ENCODE results near the gene LARP4B.

The LARP4B gene

DNA sequence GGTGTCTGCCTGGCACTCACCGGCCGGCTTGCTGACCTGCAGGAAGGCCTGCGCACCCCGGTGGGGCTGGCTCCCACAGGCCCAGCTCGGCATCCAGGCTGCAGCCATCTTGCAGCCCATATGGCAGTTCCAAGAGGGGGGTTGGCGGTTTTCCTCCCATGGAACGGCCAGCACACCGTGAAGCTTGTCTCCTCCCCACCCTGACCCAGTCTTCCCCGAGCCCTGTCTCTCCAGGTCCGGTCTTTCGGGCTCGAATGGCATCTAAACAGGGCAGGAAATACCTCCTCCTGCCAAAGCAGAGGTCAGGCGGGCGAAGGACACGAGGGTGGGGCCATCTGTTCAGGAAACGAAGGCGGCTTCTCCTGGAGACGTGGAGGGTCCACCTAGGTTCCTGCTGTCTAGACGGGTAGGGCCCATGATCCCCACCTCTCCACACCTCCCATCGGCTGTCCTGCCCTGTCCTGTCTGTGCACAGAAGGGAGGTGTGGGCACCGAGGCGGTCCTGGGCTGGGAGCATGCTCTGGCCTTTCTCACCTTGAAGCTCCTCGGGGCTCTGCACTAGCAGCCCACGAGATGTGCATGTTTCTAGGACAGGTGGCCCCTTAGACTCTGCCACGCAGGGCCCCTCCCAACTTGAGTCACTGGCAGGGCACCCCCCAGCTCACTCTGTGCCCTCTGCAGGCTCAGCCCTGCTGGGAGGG is 128.3 kb downstream of the LARP4B start:
- peaks cover 39% of the 10 kb centered on the region for H3K36me3 ChIP-seq (ENCODE audit: control insufficient read depth, low read length)
- no peaks in the 10 kb centered on the region for H3K27me3 ChIP-seq (ENCODE audit: control insufficient read depth, low read length)
- no peaks in the 10 kb centered on the region for H3K9me2 ChIP-seq (replicated peaks; ENCODE audit: control insufficient read depth, low read length)
- H3K79me2 ChIP-seq (ENCODE audit: control insufficient read depth, low read length), result no peaks in the 10 kb centered on the region
- no peaks in the 10 kb centered on the region for H3F3A ChIP-seq (ENCODE audit: control insufficient read depth, insufficient read depth)
- no peak overlapping the region for H3K4me2 ChIP-seq (ENCODE audit: low read length)
- peaks cover 15% of the 10 kb centered on the region for H3K9me3 ChIP-seq (ENCODE audit: control insufficient read depth, insufficient read depth, low read length)
- H4K20me1 ChIP-seq (ENCODE audit: control insufficient read depth, insufficient read depth, low read depth, low read length), result no peaks in the 10 kb centered on the region
- H3K4me3 ChIP-seq (ENCODE audit: low read length), result no peak overlapping the region
- no peaks in the 10 kb centered on the region for H3K4me1 ChIP-seq (ENCODE audit: control insufficient read depth, low read length)
- no peak overlapping the region for H3K27ac ChIP-seq (ENCODE audit: low read depth, low read length)
- TF ChIP-seq EZH2phosphoT487 (IDR thresholded peaks at IDR 0.05; ENCODE audit: borderline replicate concordance, low read length), result no peak
- TF ChIP-seq, protein P1, sequence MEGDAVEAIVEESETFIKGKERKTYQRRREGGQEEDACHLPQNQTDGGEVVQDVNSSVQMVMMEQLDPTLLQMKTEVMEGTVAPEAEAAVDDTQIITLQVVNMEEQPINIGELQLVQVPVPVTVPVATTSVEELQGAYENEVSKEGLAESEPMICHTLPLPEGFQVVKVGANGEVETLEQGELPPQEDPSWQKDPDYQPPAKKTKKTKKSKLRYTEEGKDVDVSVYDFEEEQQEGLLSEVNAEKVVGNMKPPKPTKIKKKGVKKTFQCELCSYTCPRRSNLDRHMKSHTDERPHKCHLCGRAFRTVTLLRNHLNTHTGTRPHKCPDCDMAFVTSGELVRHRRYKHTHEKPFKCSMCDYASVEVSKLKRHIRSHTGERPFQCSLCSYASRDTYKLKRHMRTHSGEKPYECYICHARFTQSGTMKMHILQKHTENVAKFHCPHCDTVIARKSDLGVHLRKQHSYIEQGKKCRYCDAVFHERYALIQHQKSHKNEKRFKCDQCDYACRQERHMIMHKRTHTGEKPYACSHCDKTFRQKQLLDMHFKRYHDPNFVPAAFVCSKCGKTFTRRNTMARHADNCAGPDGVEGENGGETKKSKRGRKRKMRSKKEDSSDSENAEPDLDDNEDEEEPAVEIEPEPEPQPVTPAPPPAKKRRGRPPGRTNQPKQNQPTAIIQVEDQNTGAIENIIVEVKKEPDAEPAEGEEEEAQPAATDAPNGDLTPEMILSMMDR (IDR thresholded peaks at IDR 0.05; ENCODE audit: low read depth, low read length, poor library complexity, severe bottlenecking), result no peak

DNA sequence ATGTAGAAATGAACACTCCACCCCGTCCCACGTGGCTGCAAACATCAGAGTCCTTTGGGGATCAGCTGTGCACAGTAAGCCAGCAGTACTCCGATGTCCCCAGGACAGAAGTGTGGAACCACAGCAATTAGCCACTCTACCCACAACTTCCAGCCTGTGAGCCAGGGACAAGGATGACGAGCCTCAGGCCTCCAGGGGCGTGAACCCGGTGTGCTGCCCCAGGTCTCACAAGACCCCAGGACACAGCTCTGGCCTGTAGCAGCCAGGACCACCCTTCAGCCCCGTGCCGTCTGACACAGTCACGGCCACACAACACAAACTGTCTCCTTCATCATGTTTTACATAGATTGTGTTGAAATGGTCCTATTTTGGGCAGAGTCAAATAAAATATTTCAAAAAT is 129.0 kb downstream of the LARP4B start:
- Histone ChIP-seq H3K9me2 (replicated peaks; ENCODE audit: control insufficient read depth, low read length) (no peaks in the 10 kb centered on the region), H3K9me3 (ENCODE audit: control insufficient read depth, insufficient read depth, low read length) (peaks cover 22% of the 10 kb centered on the region), H3K36me3 (ENCODE audit: control insufficient read depth, low read length) (peaks cover 39% of the 10 kb centered on the region), H3F3A (ENCODE audit: control insufficient read depth, insufficient read depth) (no peaks in the 10 kb centered on the region), H3K27me3 (ENCODE audit: control insufficient read depth, low read length) (no peaks in the 10 kb centered on the region), H3K4me3 (ENCODE audit: low read length) (no peak overlapping the region), H3K79me2 (ENCODE audit: control insufficient read depth, low read length) (no peaks in the 10 kb centered on the region), H3K27ac (ENCODE audit: low read depth, low read length) (no peak overlapping the region), H3K4me1 (ENCODE audit: control insufficient read depth, low read length) (peaks cover 2% of the 10 kb centered on the region), H3K4me2 (ENCODE audit: low read length) (no peak overlapping the region), H4K20me1 (ENCODE audit: control insufficient read depth, insufficient read depth, low read depth, low read length) (no peaks in the 10 kb centered on the region)
- TF ChIP-seq EZH2phosphoT487 (IDR thresholded peaks at IDR 0.05; ENCODE audit: borderline replicate concordance, low read length), result no peak
- TF ChIP-seq, protein P1 (IDR thresholded peaks at IDR 0.05; ENCODE audit: low read depth, low read length, poor library complexity, severe bottlenecking), result no peak

DNA sequence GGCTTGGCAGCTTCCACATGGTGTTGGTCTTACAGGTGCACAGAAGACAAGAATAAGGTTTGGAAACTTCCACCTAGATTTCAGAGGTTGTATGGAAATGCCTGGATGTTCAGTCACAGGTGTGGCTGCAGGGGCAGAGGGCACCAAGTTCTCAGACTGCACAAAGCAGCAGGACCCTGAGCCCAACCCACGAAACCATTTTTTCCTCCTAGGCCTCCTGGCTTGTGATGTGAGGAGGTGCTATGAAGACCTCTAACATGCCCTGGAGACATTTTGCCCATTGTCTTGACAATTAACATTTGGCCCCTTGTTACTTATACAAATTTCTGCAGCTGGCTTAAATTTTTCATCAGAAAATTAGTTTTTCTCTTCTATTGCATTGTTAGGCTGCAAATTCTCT is 134.3 kb downstream of the LARP4B start:
- Histone ChIP-seq H3K79me2 (ENCODE audit: control insufficient read depth, low read length) (no peaks in the 10 kb centered on the region), H3K4me3 (ENCODE audit: low read length) (peak overlapping the region; percentile 22; the same call in 1 of the 2 replicates), H3K27ac (ENCODE audit: low read depth, low read length) (no peak overlapping the region), H3K27me3 (ENCODE audit: control insufficient read depth, low read length) (no peaks in the 10 kb centered on the region), H3K9me2 (replicated peaks; ENCODE audit: control insufficient read depth, low read length) (no peaks in the 10 kb centered on the region), H4K20me1 (ENCODE audit: control insufficient read depth, insufficient read depth, low read depth, low read length) (no peaks in the 10 kb centered on the region), H3F3A (ENCODE audit: control insufficient read depth, insufficient read depth) (no peaks in the 10 kb centered on the region), H3K4me2 (ENCODE audit: low read length) (peak overlapping the region; percentile 31; the same call in 1 of the 2 replicates), H3K36me3 (ENCODE audit: control insufficient read depth, low read length) (peaks cover 39% of the 10 kb centered on the region), H3K4me1 (ENCODE audit: control insufficient read depth, low read length) (peaks cover 16% of the 10 kb centered on the region), H3K9me3 (ENCODE audit: control insufficient read depth, insufficient read depth, low read length) (peaks cover 39% of the 10 kb centered on the region)
- TF ChIP-seq, protein P1 (IDR thresholded peaks at IDR 0.05; ENCODE audit: low read depth, low read length, poor library complexity, severe bottlenecking), result no peak
- no peak for TF ChIP-seq EZH2phosphoT487 (IDR thresholded peaks at IDR 0.05; ENCODE audit: borderline replicate concordance, low read length)

All from DOHH2 (cell line).